Esophagus mucosa (tissue), 1 donor: Measurements from ENCODE around the gene MED22. TPM values are rescaled to one million over a fixed set of nuclear protein-coding genes. Genes with fewer than 3 reads are reported as not detected.
"Not testable (repeated sequence)": the region's sequence is repeated elsewhere in the genome, so short reads cannot be mapped to it uniquely, and the experiment has no call there.

Experiments used
- ATAC-seq: fragments of 200-7000 bp; cut with Tn5 transposase; one replicate; pipeline ENCODE4 v1.9.1; 2020
- total RNA-seq: library from RNA; stranded (reverse); gene quantifications from one replicate; pipeline ENCODE4 v1.2.4, GENCODE V29; 2023
- donor health status: DM: yes; HTN: yes; CAD: no.

The MED22 gene
- total RNA-seq, 1 donor from 2014 or later: 10.8 TPM

DNA sequence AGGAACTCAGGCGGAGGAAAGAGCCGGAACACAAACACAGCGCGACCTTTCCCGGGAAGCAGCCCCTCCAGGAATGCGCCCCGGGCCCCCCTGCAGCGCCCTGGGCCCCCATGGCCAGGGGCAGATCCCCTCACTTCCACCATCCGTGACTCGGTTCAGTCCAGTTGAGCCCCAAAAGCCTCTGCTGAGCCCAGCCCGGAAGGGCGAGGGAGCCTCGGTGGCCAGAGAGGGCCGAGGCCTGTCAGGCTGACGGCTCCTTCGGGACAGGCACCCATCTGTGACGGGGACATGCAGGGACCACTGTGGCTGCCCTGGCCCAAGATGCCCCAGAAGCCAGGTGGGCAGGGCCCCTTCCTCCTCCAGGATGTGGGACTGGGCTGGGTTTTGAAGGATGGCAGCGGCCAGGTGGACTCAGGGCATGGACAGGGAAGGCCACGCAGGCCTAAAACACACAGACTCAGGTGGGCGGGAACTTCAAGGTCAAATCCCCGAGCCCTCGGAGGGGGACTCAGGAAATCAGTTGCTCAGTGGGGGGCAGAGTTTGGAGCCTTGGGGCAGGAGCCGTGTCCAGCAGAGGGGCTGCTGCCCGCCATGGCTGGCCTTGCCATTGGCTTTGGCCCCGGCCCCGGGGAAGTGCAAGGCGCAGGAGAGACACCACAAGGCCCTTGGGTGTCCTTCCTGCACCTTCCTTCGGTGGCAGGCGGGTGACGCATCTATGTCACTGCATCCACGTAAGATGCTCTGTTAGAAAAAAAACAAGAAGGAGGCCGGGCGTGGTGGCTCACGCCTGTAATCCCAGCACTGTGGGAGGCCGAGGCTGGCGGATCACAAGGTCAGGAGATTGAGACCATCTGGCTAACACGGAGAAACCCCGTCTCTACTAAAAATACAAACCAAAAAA is 43.2 kb downstream of the MED22 start:
- peak; percentile 17 for ATAC-seq

- ATAC-seq: peak; percentile 10
These were observed 43.8 kb downstream of the MED22 start for GRCh38 chr9:133304158-133304470.

DNA sequence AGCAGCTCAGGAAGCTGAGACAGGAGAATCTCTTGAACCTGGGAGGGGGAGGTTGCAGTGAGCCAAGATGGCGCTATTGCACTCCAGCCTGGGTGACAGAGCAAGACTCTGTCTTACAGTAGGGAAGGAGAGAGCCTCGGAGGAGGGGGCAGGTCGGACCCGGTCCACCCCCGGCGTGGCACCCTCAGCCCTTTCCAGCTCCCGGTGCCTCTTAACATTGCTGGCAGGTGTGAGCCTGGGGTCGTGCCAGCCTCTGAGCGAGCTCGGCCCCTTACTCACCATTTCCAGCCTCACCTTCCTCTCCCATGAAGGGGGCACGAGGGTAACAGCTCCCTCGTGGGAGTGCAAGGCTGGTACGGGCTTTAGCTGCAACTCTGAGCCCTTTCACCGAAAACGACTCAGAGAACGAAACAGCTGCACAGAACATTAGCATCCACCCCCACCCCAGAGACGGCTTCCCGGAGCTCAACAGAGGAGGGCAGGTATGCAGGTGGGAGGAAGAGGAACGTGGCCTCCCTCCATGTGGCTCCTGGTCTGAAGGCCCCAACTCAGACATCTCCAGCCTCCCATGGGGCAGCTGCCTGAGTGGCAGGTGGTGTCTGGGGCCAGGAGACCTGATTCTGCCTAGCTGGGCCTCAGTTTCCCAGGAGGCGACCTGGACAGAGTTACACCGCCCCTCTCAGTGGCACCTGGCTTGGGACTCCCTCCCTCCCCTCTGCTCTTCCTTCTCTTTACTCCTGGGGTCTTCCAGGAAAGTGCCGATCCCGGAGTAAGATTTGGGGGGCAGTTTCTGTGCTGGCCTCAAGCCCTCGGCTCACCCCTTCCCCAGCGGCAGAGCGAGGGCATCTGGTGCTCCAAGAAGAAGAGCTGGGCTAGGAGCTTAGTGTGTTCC is 44.4 kb downstream of the MED22 start:
- no peak for ATAC-seq

GRCh38 chr9:133301253-133302230 is 46.4 kb downstream of the MED22 start:
- no peak for ATAC-seq

- not testable (repeated sequence) for ATAC-seq
These were observed 47.9 kb downstream of the MED22 start for GRCh38 chr9:133299996-133300395.

GRCh38 chr9:133294257-133294656 is 53.7 kb downstream of the MED22 start:
- no peak for ATAC-seq

DNA sequence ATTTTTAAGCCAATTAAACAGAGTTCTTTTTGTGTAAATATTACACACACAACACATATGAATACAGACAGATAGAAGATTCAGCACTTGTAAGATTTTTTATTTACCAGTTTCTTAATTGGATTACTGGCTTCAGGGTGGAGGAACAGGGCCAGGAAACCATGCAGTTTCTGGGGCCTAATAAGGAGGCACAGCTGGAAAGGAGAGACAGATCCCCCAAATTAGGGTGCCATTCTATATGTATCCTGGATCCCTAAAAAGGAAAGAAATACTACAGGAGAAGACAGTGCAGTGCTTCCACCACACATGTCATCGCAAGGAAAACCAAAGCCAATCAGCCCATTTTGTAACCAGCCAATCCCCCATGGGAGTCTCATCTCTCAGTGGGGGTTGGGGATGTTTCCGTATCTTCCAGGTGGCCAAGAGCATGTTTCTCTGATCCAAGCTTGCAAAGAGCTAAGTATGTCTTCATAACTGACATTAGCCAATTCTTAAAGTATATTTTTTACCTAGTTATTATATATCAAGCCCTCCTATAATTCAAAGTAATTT is 57.1 kb downstream of the MED22 start:
- ATAC-seq: no peak

Other genes starting within 250 kb of the MED22 start
- gene RALGDS, start 226.9 kb downstream of the MED22 start, total RNA-seq: 35.0 TPM
- 2.0 TPM for gene GBGT1, start 184.2 kb downstream of the MED22 start, total RNA-seq
- gene OBP2B, start 138.9 kb downstream of the MED22 start, total RNA-seq: not detected
- gene ABO, start 72.9 kb downstream of the MED22 start, total RNA-seq: 7.3 TPM
- 9.9 TPM for gene SURF6, start 11.9 kb downstream of the MED22 start, total RNA-seq
- gene RPL7A, start 87 bp upstream of the MED22 start, total RNA-seq: 2,377 TPM
- 25.4 TPM for gene SURF1, start 8.4 kb upstream of the MED22 start, total RNA-seq
- 25.6 TPM for gene SURF2, start 8.4 kb upstream of the MED22 start, total RNA-seq
- 87.2 TPM for gene SURF4, start 27.9 kb upstream of the MED22 start, total RNA-seq
- 0.40 TPM for gene STKLD1, start 28.2 kb upstream of the MED22 start, total RNA-seq
- 13.7 TPM for gene REXO4, start 69.9 kb upstream of the MED22 start, total RNA-seq
- gene ADAMTS13, start 74.2 kb upstream of the MED22 start, total RNA-seq: 0.92 TPM
- gene CACFD1, start 111.8 kb upstream of the MED22 start, total RNA-seq: 7.4 TPM
- gene SLC2A6, start 131.0 kb upstream of the MED22 start, total RNA-seq: 0.80 TPM
- not detected for gene MYMK, start 176.8 kb upstream of the MED22 start, total RNA-seq
- gene ADAMTSL2, start 186.6 kb upstream of the MED22 start, total RNA-seq: 0.88 TPM